NCI-H2029 (cell line): ENCODE data around the gene ZDHHC13.

Experiments used
- DNase-seq: peaks from one replicate; lab custom pipeline; 2025; lab: John Stamatoyannopoulos, UW

Gene ZDHHC13

DNA sequence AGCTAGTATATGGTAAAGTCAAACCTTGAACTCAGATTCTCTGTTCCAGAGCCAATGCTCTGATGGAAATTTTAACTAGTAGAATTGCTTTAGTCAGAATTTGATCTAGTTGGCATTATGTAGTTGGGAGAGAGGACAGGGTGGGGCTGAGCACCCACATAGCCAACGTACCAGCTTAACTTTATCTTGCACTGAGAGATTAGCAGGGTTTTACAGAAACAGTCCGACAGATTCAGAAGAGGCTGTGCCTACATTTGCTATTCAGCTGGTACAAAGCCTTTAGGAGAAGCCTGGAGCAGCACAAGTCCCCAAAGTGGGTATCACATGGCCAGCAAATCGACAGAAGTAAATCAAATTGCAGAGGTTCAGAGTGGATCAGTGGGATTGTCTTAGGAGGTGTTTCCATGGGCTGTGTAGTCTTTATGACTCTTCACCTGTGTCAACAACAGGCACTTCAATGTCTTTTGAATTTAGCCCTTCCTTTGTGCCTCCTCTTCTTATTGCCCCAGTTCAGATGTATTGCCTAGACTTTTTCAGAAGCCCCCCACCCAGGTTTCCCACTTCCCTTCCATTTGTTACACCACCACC is 92.1 kb downstream of the ZDHHC13 start:
- no peak for DNase-seq

GRCh38 chr11:19209617-19210370 is 92.8 kb downstream of the ZDHHC13 start:
- DNase-seq, result no peak

DNA sequence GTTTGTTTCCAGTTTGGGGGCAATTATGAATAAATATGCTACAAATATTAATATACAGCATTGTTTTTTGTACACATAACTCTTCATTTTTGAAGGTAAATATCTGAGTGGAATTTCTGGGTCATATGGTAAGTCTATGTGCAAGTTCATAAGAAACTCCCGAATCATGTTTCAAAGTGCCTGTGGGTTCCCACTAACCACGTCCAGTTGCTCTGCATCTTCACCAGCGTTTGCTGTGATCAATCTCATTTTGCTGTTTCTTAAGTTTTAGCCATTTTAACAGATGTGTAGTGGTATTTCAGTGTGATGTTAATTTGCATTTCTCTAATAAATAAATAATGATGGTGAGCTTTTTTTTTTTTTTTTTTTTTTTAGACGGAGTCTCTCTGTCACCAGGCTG is 99.1 kb downstream of the ZDHHC13 start:
- no peak for DNase-seq

GRCh38 chr11:19216709-19217374 is 99.9 kb downstream of the ZDHHC13 start:
- DNase-seq, result no peak

GRCh38 chr11:19218216-19218615 is 101.2 kb downstream of the ZDHHC13 start:
- DNase-seq, result no peak

DNA sequence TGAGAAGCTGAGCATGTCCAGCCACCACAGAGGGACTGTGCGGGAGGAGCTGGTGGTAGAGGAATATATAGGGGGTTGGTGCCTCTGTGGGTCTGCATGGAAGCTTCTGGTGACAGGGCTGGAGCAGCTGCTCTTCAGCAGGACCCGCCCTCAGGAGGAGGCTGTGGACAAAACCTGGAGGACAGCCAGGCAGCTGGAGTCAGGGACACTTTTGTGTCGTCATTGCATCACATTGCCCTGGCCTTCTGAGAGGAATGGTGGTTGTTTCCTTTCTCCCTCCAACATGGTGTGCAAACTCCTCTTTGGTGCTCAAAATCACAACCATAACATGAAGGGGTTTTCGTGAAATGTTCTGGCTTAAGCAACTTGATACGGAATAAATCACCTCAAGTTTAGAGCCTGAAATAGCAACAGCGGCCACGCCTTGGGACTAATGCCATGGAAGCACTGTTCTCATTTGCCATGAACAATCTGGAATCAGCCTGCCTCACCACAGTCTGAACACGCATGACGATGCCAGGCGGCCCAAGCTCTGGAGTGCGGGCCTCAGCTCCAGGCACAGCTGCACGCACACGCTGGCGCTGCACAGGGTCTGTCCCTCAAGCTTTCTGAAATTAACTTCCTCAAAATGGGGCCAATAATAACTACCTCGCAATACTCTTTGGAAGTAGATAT is 102.0 kb downstream of the ZDHHC13 start:
- DNase-seq, result peak; percentile 52

- no peak for DNase-seq
Measured at GRCh38 chr11:19220903-19221724, 104.1 kb downstream of the ZDHHC13 start.

GRCh38 chr11:19225123-19225522 is 108.2 kb downstream of the ZDHHC13 start:
- no peak for DNase-seq

GRCh38 chr11:19225581-19225980 is 108.6 kb downstream of the ZDHHC13 start:
- no peak for DNase-seq
